ENCODE results near the gene ZNF536. TPM values are rescaled to one million over a fixed set of nuclear protein-coding genes. Genes with fewer than 3 reads are reported as not detected.

Gene ZNF536
- total and polyA plus RNA-seq, 3 donors from 2014 or later = 6.6 to 57.6 (median 35.1) TPM

GRCh38 chr19:30448386-30449077 is 76.3 kb downstream of the ZNF536 start:
- WGBS, 2 donors = 47 to 59% methylated on average over 9 of the region's 9 CpGs
- Histone ChIP-seq H3K4me1 (peaks cover 8% of the 10 kb centered on the region), H3K9me3 (no peaks in the 10 kb centered on the region), H3K4me3 (no peak overlapping the region), H3K27me3 (no peaks in the 10 kb centered on the region), H3K36me3 (ENCODE audit: low read depth, missing control alignments) (no peaks in the 10 kb centered on the region), H3K27ac (no peak overlapping the region)
- intact Hi-C loops (cut with DNase I; ENCODE audit: low total_unique reads) = no loop called here
- no peak for DNase-seq
- TF ChIP-seq CTCF (IDR thresholded peaks at IDR 0.05) (no peak), POLR2A (IDR thresholded peaks at IDR 0.05) (no peak)

GRCh38 chr19:30449078-30449590 is 77.0 kb downstream of the ZNF536 start:
- no peak for TF ChIP-seq CTCF (IDR thresholded peaks at IDR 0.05)
- TF ChIP-seq POLR2A (IDR thresholded peaks at IDR 0.05) = no peak
- H3K27me3 ChIP-seq = no peaks in the 10 kb centered on the region
- no peaks in the 10 kb centered on the region for H3K36me3 ChIP-seq (ENCODE audit: low read depth, missing control alignments)
- H3K9me3 ChIP-seq = no peaks in the 10 kb centered on the region
- intact Hi-C loops (cut with DNase I; ENCODE audit: low total_unique reads) = no loop called here
- WGBS, 2 donors = 55 to 65% methylated on average over 6 of the region's 6 CpGs
- H3K27ac ChIP-seq = no peak overlapping the region
- H3K4me3 ChIP-seq = no peak overlapping the region
- H3K4me1 ChIP-seq = peaks cover 8% of the 10 kb centered on the region
- no peak for DNase-seq

GRCh38 chr19:30449673-30450072 is 77.5 kb downstream of the ZNF536 start:
- intact Hi-C loops (cut with DNase I; ENCODE audit: low total_unique reads) = no loop called here
- 39 to 53% methylated on average over 8 of the region's 8 CpGs for WGBS, 2 donors
- TF ChIP-seq POLR2A (IDR thresholded peaks at IDR 0.05) (no peak), CTCF (IDR thresholded peaks at IDR 0.05) (no peak)
- Histone ChIP-seq H3K9me3 (no peaks in the 10 kb centered on the region), H3K4me3 (no peak overlapping the region), H3K36me3 (ENCODE audit: low read depth, missing control alignments) (no peaks in the 10 kb centered on the region), H3K4me1 (peaks cover 8% of the 10 kb centered on the region), H3K27ac (no peak overlapping the region), H3K27me3 (no peaks in the 10 kb centered on the region)
- no peak for DNase-seq

GRCh38 chr19:30450100-30450499 is 77.9 kb downstream of the ZNF536 start:
- no peaks in the 10 kb centered on the region for H3K36me3 ChIP-seq (ENCODE audit: low read depth, missing control alignments)
- intact Hi-C loops (cut with DNase I; ENCODE audit: low total_unique reads) = no loop called here
- WGBS, 2 donors = 1 to 6% methylated on average over 7 of the region's 7 CpGs
- peaks cover 8% of the 10 kb centered on the region for H3K4me1 ChIP-seq
- TF ChIP-seq POLR2A (IDR thresholded peaks at IDR 0.05) = no peak
- no peak for TF ChIP-seq CTCF (IDR thresholded peaks at IDR 0.05)
- H3K27me3 ChIP-seq = no peaks in the 10 kb centered on the region
- H3K9me3 ChIP-seq = no peaks in the 10 kb centered on the region
- no peak overlapping the region for H3K27ac ChIP-seq
- no peak overlapping the region for H3K4me3 ChIP-seq
- DNase-seq = peak; percentile 60

GRCh38 chr19:30450835-30451321 is 78.7 kb downstream of the ZNF536 start:
- Histone ChIP-seq H3K4me3 (peak overlapping the region; percentile 30 to 37), H3K36me3 (ENCODE audit: low read depth, missing control alignments) (no peaks in the 10 kb centered on the region), H3K9me3 (no peaks in the 10 kb centered on the region), H3K4me1 (peaks cover 8% of the 10 kb centered on the region), H3K27ac (no peak overlapping the region), H3K27me3 (no peaks in the 10 kb centered on the region)
- 23 to 44% methylated on average over 16 to 31 of the region's 31 CpGs for WGBS, 2 donors
- TF ChIP-seq CTCF (IDR thresholded peaks at IDR 0.05) (no peak), POLR2A (IDR thresholded peaks at IDR 0.05) (no peak)
- intact Hi-C loops (cut with DNase I; ENCODE audit: low total_unique reads) = no loop called here
- DNase-seq = no peak
